ENCODE results near the gene PKP2.

- TF ChIP-seq, protein P1, sequence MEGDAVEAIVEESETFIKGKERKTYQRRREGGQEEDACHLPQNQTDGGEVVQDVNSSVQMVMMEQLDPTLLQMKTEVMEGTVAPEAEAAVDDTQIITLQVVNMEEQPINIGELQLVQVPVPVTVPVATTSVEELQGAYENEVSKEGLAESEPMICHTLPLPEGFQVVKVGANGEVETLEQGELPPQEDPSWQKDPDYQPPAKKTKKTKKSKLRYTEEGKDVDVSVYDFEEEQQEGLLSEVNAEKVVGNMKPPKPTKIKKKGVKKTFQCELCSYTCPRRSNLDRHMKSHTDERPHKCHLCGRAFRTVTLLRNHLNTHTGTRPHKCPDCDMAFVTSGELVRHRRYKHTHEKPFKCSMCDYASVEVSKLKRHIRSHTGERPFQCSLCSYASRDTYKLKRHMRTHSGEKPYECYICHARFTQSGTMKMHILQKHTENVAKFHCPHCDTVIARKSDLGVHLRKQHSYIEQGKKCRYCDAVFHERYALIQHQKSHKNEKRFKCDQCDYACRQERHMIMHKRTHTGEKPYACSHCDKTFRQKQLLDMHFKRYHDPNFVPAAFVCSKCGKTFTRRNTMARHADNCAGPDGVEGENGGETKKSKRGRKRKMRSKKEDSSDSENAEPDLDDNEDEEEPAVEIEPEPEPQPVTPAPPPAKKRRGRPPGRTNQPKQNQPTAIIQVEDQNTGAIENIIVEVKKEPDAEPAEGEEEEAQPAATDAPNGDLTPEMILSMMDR (IDR thresholded peaks at IDR 0.05) = no peak
- TF ChIP-seq POLR2A (IDR thresholded peaks at IDR 0.05) = no peak
Observed at GRCh38 chr12:32843528-32844095, 53.0 kb downstream of the PKP2 start.
